Retina (tissue), 1 donor: ENCODE measurements around the gene CPSF4L.
"Not testable (repeated sequence)": the region's sequence is repeated elsewhere in the genome, so short reads cannot be mapped to it uniquely, and the experiment has no call there.

Experiments
- DNase-seq: peaks from one replicate; pipeline ENCODE4 v3.0.0-alpha.2; 2016

The CPSF4L gene

GRCh38 chr17:73261617-73261951, at the start of gene CPSF4L:
Gene CPSF4L (minus strand): TSS chr17:73261880. CDS start chr17:73261818, 62 bp downstream.
- DNase-seq = no peak

GRCh38 chr17:73311428-73311780, 49.7 kb upstream of the CPSF4L start:
- DNase-seq = no peak

GRCh38 chr17:73309727-73310596, 48.3 kb upstream of the CPSF4L start:
- peak; percentile 82 for DNase-seq

GRCh38 chr17:73308959-73309358, 47.3 kb upstream of the CPSF4L start:
- not testable (repeated sequence) for DNase-seq

- DNase-seq = no peak
Observed at GRCh38 chr17:73308017-73308823, 46.5 kb upstream of the CPSF4L start.

- DNase-seq = no peak
Observed at GRCh38 chr17:73307130-73307529, 45.5 kb upstream of the CPSF4L start.

GRCh38 chr17:73305845-73306836, 44.5 kb upstream of the CPSF4L start:
- DNase-seq = no peak

- DNase-seq = no peak
Observed at GRCh38 chr17:73304971-73305812, 43.5 kb upstream of the CPSF4L start.

- no peak for DNase-seq
Observed at GRCh38 chr17:73304438-73304837, 42.8 kb upstream of the CPSF4L start.

GRCh38 chr17:73302189-73302588, 40.5 kb upstream of the CPSF4L start:
- DNase-seq = no peak

- no peak for DNase-seq
Observed at GRCh38 chr17:73301369-73301768, 39.7 kb upstream of the CPSF4L start.

GRCh38 chr17:73300392-73300791, 38.7 kb upstream of the CPSF4L start:
- DNase-seq = no peak

GRCh38 chr17:73297934-73298861, 36.5 kb upstream of the CPSF4L start:
- DNase-seq = no peak

- no peak for DNase-seq
Observed at GRCh38 chr17:73293480-73293911, 31.8 kb upstream of the CPSF4L start.

- DNase-seq = no peak
Observed at GRCh38 chr17:73293031-73293430, 31.4 kb upstream of the CPSF4L start.

- no peak for DNase-seq
Observed at GRCh38 chr17:73292031-73292531, 30.4 kb upstream of the CPSF4L start.

GRCh38 chr17:73291260-73291801, 29.7 kb upstream of the CPSF4L start:
- DNase-seq = no peak

- no peak for DNase-seq
Observed at GRCh38 chr17:73290399-73291259, 28.9 kb upstream of the CPSF4L start.
